ENCODE data around the gene L3MBTL4.

The L3MBTL4 gene

DNA sequence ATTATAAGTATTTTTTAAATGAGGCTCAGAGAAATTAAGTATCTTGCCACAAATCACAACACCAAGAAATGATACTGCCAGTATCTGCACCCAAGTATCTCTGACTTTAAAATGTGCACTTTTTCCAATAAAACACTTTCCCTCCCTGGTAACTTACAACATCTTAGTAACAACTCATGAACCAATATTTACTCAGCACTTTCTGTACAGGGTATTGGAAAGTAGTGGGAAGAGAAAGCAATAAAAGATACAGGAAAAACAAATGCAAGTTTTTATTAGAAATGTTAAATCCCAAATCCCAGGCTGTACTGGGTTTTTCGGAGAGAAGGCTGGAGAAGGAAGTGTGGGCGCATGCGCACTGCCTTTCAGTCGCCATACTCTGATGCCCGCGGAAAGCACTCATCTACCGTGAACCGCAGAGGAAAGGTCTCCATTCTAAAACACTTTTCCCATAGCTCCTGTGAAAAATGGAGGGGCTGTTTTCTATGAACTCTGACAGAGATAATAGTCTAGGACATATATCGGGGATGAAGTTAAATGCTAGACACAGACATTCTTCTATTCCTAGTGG is 52.1 kb downstream of the L3MBTL4 start:
- no peak for DNase-seq

GRCh38 chr18:6357668-6358067 is 57.0 kb downstream of the L3MBTL4 start:
- DNase-seq = no peak

GRCh38 chr18:6355789-6356589 is 58.7 kb downstream of the L3MBTL4 start:
- no peak for DNase-seq

DNA sequence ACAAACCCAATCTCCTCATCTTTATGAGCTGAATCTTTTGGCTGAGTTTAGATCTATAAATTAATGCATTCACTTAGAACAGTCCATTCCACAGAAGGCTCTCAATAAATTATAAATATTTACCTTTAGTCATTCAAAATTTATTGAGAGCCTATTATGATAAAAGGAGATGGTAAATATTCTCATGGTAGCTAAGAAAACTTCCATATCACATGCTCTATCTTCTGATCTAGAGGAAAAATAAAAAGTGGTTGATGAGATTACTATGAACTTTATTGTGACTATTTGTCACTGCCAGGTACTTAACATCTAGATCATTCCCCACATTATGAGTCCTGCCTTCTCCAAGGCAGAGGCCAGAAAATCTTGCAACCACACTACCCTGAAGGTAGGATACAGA is 62.4 kb downstream of the L3MBTL4 start:
- DNase-seq = no peak

DNA sequence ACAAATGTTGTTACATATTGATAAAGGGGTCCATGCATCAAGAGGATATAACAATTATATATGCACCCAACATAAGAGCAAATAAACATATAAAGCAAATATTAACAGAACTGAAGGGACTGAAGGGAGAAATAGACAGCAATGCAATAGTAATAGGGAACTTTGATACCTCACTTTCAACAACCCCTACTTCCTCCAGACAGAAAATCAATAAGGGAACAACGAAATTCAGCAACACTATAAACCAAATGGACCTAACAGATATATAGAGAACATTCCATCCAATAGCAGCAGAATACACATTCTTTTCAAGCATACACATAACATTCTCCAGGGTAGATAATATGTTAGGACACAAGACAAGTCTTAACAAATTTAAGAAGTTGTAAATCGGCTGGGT is 71.7 kb downstream of the L3MBTL4 start:
- DNase-seq = no peak

DNA sequence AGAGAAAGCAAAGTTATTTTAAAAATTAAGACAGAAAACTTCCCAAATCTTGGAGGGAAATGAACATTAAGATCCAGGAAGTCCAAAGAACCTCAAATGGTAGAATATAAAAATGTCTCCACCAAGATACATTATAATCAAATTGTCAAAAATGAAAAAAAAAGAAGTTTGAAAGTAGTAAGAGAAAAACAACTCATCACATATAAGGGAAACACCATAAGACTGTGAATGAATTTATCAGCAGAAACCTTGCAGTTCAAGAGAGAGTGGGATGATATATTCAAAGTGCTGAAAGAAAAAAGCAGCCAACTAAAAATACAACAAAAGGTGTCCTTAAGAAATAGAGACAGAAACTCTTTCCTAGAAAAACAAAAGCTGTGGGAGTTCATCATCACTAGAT is 73.0 kb downstream of the L3MBTL4 start:
- no peak for DNase-seq

DNA sequence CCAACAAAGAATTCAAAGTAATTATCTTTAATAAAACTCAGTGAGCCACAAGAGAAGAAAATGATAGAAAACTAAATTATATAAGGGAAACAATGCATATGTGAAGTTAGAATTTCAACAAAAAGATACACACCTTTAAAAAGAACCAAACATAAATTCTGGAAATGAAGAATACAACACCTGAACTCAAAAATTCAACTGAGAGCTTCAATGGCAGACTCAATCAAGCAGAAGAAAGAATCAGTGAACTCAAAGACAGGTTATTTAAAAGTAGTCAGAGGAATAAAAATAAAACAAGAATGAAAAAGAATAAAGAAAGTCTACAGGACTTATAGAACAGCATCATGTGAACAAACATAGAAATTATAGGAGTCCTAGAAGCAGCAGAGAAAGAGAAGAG is 73.4 kb downstream of the L3MBTL4 start:
- no peak for DNase-seq

DNA sequence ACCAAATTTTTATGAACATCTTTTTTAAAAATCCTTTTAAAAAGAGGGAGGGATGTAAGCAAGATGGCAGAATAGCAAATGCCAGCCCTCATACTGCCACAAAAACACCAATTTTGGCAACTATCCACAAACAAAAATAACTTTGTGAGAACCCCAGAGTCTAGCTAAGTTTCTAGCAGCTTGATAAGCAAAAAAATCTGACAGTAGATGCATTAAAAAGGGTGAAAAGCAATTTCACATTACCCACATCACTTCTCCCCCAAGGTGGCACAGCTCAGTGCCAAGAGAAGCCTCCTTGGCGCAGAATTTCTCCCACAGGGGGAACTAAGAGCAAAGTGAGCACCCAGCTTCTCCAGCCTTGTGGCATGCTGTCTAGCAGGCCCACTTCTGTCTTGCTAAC is 74.6 kb downstream of the L3MBTL4 start:
- DNase-seq = no peak

- DNase-seq = no peak
Observed at GRCh38 chr18:6336239-6336638, 78.5 kb downstream of the L3MBTL4 start.

DNA sequence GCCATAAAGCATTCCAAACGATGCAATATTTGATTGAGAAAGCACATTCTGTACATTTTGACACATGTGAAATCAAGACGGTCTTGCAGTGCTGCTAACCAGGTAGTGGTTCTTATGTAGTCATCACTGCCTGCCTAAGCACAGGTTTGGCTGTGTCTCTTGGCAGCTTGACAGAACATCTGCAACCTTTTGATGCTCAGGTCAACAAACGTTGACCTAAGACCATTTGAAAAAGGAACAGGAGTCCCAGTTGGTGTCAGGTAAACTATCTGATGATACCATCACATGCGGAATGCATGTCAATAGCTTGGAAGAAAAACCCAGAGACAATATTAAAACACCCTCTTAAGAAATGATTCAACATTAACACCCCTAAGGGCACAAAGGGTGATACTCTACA is 80.7 kb downstream of the L3MBTL4 start:
- DNase-seq = no peak

GRCh38 chr18:6331872-6332271 is 82.8 kb downstream of the L3MBTL4 start:
- no peak for DNase-seq

GRCh38 chr18:6330786-6331185 is 83.9 kb downstream of the L3MBTL4 start:
- DNase-seq = no peak

- no peak for DNase-seq
Observed at GRCh38 chr18:6328621-6329010, 86.1 kb downstream of the L3MBTL4 start.

- no peak for DNase-seq
Observed at GRCh38 chr18:6327895-6328620, 86.7 kb downstream of the L3MBTL4 start.

DNA sequence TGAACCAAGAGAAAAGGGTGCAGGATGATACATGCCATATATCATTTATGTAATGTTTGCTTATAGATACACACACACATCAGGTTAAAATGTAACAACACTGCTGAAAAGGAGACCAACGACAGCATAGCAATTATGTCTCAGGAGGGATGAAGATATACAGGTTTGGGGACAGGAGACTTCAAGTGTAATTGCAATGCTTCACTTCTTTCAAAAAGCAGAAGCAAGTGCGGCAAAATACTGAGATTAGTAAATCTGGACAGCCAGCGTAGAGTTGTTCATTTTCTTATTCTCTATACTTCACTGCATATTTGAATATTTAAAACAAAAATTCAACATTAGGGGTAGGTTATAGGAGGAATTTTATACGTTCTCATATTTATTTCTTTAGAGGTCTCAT is 87.2 kb downstream of the L3MBTL4 start:
- DNase-seq = no peak

DNA sequence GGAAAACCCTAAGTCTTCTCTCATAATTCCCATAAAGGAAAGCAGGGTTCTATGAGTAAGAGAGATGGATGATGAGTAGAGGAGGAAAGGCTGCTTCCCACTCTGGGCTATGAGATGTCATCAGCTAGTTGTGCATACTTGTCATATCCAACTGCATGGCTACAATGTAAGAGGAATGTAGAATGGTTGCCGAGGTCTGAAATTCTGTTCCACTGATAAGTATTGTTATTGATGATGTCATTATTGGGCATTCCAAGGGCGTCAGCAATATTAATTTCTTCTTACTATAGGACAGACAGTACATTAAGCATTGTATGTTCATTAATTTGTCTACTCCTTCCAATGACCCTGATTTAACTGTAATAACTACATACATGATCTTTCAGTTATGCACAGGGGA is 88.1 kb downstream of the L3MBTL4 start:
- no peak for DNase-seq

GRCh38 chr18:6323319-6323889 is 91.3 kb downstream of the L3MBTL4 start:
- DNase-seq = no peak

- no peak for DNase-seq
Observed at GRCh38 chr18:6315517-6316331, 99.0 kb downstream of the L3MBTL4 start.

GRCh38 chr18:6313415-6313814 is 101.3 kb downstream of the L3MBTL4 start:
- DNase-seq = no peak

- DNase-seq = no peak
Observed at GRCh38 chr18:6311456-6312215, 103.1 kb downstream of the L3MBTL4 start.

DNA sequence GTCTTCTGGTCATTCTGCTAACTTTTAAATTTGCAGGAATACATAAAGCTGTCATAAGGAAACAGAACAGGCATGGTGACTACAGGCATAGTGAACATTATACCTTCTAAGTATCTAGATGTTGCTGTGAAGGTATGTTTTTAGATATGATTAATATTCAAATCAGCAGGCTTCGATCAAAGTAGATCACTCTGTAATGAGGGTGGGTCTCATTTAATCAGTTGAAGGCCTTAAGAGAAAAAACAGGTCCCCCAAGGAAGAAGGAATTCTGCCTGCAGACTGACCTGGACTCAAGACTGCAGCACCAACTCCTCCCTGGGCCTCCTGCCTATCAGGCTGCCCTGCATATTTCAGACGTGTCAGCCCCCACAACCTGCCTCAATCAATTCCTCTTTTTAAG is 104.0 kb downstream of the L3MBTL4 start:
- DNase-seq = no peak

DNA sequence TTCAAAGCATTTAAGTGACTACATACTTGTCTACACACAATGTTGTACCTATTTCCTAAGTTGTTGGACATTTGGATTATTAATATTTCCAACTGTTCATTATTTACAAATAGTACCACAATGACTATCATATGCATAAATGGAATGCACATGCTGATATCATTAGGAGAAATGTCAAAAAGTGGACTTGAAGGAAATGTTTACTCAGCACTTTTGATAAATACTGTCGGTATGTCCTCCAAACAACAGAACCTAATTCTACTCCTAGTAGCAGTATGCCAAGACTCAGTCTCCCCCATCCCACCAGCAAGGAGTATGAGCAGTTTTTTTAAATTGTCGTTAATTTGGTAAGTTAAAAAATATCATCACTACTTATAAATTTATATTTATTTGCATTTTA is 116.8 kb downstream of the L3MBTL4 start:
- DNase-seq = no peak
